HepG2 (cell line): Measurements from ENCODE around the gene FCHO2. TPM values are rescaled to one million over a fixed set of nuclear protein-coding genes. Genes with fewer than 3 reads are reported as not detected.

ENCODE experiments used
- ATAC-seq: fragments of 200-7000 bp; cut with Tn5 transposase; 3 replicates; pipeline ENCODE4 v1.9.1; 2020; ENCODE audit warnings: mild to moderate bottlenecking, moderate library complexity
- BruUV-seq: library from RNA; stranded (reverse); fragments of 400-500 nt; replicated peaks from 2 replicates; lab custom pipeline; 2021; lab: Mats Ljungman, UMichigan
- CTCF ChIA-PET: fragments of 300-600 bp; formaldehyde crosslinking; extraction: SDS; loops from one replicate; lab custom pipeline; 2021; ENCODE audit warnings: low total read pairs, inconsistent platforms, low intra/inter-chr PET ratio; lab: Yijun Ruan, JAX
- POLR2A ChIA-PET: fragments of 350-600 bp; sonication (Branson Sonifier 250); formaldehyde crosslinking; loops from one replicate; lab custom pipeline; 2020; ENCODE audit warnings: antibody characterized with exemption, inconsistent platforms; lab: Yijun Ruan, JAX
- DNase-seq: peaks from one replicate; pipeline ENCODE4 v3.0.0-alpha.2; 2015; ENCODE audit warnings: low spot score
- FAIRE-seq: peaks from 3 replicates; lab custom pipeline; 2011; peaks lifted over from hg19 to GRCh38; lab: Jason Lieb, UNC
- H2AFZ ChIP-seq: one replicate; pipeline ENCODE4 v1.6.1; 2011; ENCODE audit warnings: low read length, inconsistent platforms
- H3K27ac ChIP-seq: fragments of 300-600 bp; 3 replicates; pipeline ENCODE4 v1.8.0; 2011; ENCODE audit warnings: mixed run types, mild to moderate bottlenecking, mixed read lengths, low read length, inconsistent platforms; ENCODE audit not compliant: insufficient read depth; ENCODE audit errors: extremely low read length
- H3K27me3 ChIP-seq, 2 experiments: fragments of 200-600 bp in 1 of 2; 2 replicates in 1 of 2; 3 replicates in 1 of 2; pipeline versions ENCODE4 v1.6.0 to v1.8.0; 2011; ENCODE audit warnings: low read length in 2 of 2, mild to moderate bottlenecking in 2 of 2, moderate library complexity in 2 of 2, inconsistent platforms in 1 of 2; ENCODE audit not compliant: insufficient read depth in 2 of 2, control insufficient read depth in 1 of 2
- H3K36me3 ChIP-seq, 2 experiments: fragments of 200-600 bp in 1 of 2; replicated peaks in 1 of 2; 2 replicates in 1 of 2; 3 replicates in 1 of 2; pipeline versions ENCODE4 v1.5.1 to v1.8.0; 2011; ENCODE audit warnings: low read length in 2 of 2, inconsistent platforms in 1 of 2; ENCODE audit not compliant: insufficient read depth in 2 of 2, control insufficient read depth in 1 of 2
- H3K4me1 ChIP-seq: 2 replicates; pipeline ENCODE4 v1.5.1; 2012; ENCODE audit warnings: low read length, inconsistent platforms; ENCODE audit not compliant: insufficient read depth
- H3K4me2 ChIP-seq: 2 replicates; pipeline ENCODE4 v1.6.0; 2011; ENCODE audit warnings: low read depth, low read length, inconsistent platforms
- H3K4me3 ChIP-seq, 3 experiments: fragments of 200-600 bp in 1 of 3; sonication (generic), shearing (Covaris generic) in 1 of 3; replicated peaks in 1 of 3; 2 replicates each; pipeline ENCODE4 v1.5.1; 2011 to 2016; ENCODE audit warnings: low read length in 3 of 3, inconsistent platforms in 2 of 3, low read depth in 2 of 3, mild to moderate bottlenecking in 2 of 3, control low read depth in 1 of 3, mixed read lengths in 1 of 3; ENCODE audit not compliant: insufficient read depth in 1 of 3
- H3K79me2 ChIP-seq: one replicate; pipeline ENCODE4 v1.6.1; 2011; ENCODE audit warnings: low read length, inconsistent platforms; ENCODE audit not compliant: insufficient read depth
- H3K9ac ChIP-seq: 2 replicates; pipeline ENCODE4 v1.6.0; 2011; ENCODE audit warnings: mild to moderate bottlenecking, low read depth, low read length, inconsistent platforms; ENCODE audit not compliant: insufficient read depth
- H3K9me3 ChIP-seq: 2 replicates; pipeline ENCODE4 v1.5.1; 2012; ENCODE audit warnings: mild to moderate bottlenecking, low read length
- H4K20me1 ChIP-seq: 2 replicates; pipeline ENCODE4 v1.6.0; 2011; ENCODE audit warnings: inconsistent platforms, mild to moderate bottlenecking, low read length, moderate library complexity; ENCODE audit not compliant: insufficient read depth
- ARNTL ChIP-seq: sonication (generic); formaldehyde crosslinking; IDR thresholded peaks from 2 replicates; pipeline ENCODE4 v1.4.0; 2020; ENCODE audit warnings: mild to moderate bottlenecking, missing genetic modification reagents
- EP300 ChIP-seq, 3 experiments: sonication (generic) in 1 of 3; formaldehyde crosslinking in 1 of 3; IDR thresholded peaks; 2 replicates each; pipeline versions ENCODE4 v1.5.1 to v1.6.1; 2011 to 2020; ENCODE audit warnings: low read depth in 2 of 3, low read length in 2 of 3, borderline replicate concordance in 1 of 3, improper control_type of control experiment in 1 of 3, mild to moderate bottlenecking in 1 of 3, missing genetic modification reagents in 1 of 3, moderate library complexity in 1 of 3
- FOXK1 ChIP-seq: sonication (generic); formaldehyde crosslinking; IDR thresholded peaks from 2 replicates; pipeline ENCODE4 v1.4.0; 2020; ENCODE audit warnings: low read depth, missing genetic modification reagents, borderline replicate concordance
- FUBP1 ChIP-seq: sonication (generic); formaldehyde crosslinking; IDR thresholded peaks from 2 replicates; pipeline ENCODE4 v1.5.1; 2020; ENCODE audit warnings: missing genetic modification reagents, mild to moderate bottlenecking, borderline replicate concordance
- PBX3 ChIP-seq: sonication (generic); formaldehyde crosslinking; IDR thresholded peaks from 2 replicates; pipeline ENCODE4 v1.8.1; 2023; ENCODE audit warnings: missing genetic modification reagents, inconsistent platforms, borderline replicate concordance
- POGZ ChIP-seq: sonication (generic); formaldehyde crosslinking; IDR thresholded peaks from 2 replicates; pipeline ENCODE4 v1.4.0; 2020; ENCODE audit warnings: mild to moderate bottlenecking, missing genetic modification reagents
- REST ChIP-seq, 2 experiments: IDR thresholded peaks; 2 replicates each; pipeline ENCODE4 v1.6.1; 2011 to 2012; ENCODE audit warnings: low read length in 2 of 2, borderline replicate concordance in 1 of 2, low read depth in 1 of 2, mild to moderate bottlenecking in 1 of 2, moderate library complexity in 1 of 2
- SIX1 ChIP-seq: sonication (generic); formaldehyde crosslinking; IDR thresholded peaks from 2 replicates; pipeline ENCODE4 v1.4.0; 2020; ENCODE audit warnings: missing genetic modification reagents, borderline replicate concordance
- THRA ChIP-seq: sonication (generic); formaldehyde crosslinking; IDR thresholded peaks from 2 replicates; pipeline ENCODE4 v1.4.0; 2020; ENCODE audit warnings: missing genetic modification reagents, borderline replicate concordance
- ZBTB1 ChIP-seq: sonication (generic); formaldehyde crosslinking; IDR thresholded peaks from 2 replicates; pipeline ENCODE4 v1.4.0; 2020; ENCODE audit warnings: missing genetic modification reagents, borderline replicate concordance
- ZBTB2 ChIP-seq: sonication (generic); formaldehyde crosslinking; IDR thresholded peaks from 2 replicates; pipeline ENCODE4 v1.8.0; 2022; ENCODE audit warnings: low read depth, missing genetic modification reagents
- WGBS: methylation state at CpG from one replicate; pipeline ENCODE4 v1.1.6; 2017; ENCODE audit warnings: low lambda C conversion rate; 5-methylcytosine and 5-hydroxymethylcytosine counted together
- in situ Hi-C: cut with HindIII; loops from 2 replicates; pipeline ENCODE4 v1.10.0; 2017; ENCODE audit warnings: low pct_unique_long_range_greater_than_20kb; ENCODE audit not compliant: extremely low pct_ligation_motif_present
- intact Hi-C: fragments of 100-400 bp; cut with micrococcal nuclease; formaldehyde crosslinking; loops from one replicate; pipeline ENCODE4 v1.10.0; 2022; ENCODE audit not compliant: unreplicated experiment
- polyA plus RNA-seq, 8 experiments: library from polyadenylated mRNA; depleted of rRNA in 3 of 8; stranded (reverse) in 7 of 8; unstranded in 1 of 8; fragments of >200 nt; fragmentation: Illumina TruSeq in 4 of 8; extraction: Trizol in 4 of 8; gene quantifications; 2 replicates each; pipeline versions ENCODE4 v1.2.1 to v1.2.3, GENCODE V29; 2011 to 2016; ENCODE audit warnings: low read depth in 4 of 8, missing spikeins in 1 of 8, mixed read lengths in 1 of 8; ENCODE audit not compliant: insufficient read depth in 1 of 8
- total RNA-seq, 5 experiments: library from RNA; depleted of rRNA; stranded (reverse); fragments of >200 nt; fragmentation: Illumina TruSeq; extraction: Trizol; gene quantifications; 2 replicates each; pipeline ENCODE4 v1.2.3, GENCODE V29; 2016; ENCODE audit warnings: low read depth in 1 of 5

The FCHO2 gene
- total and polyA plus RNA-seq, 2 of the 13 experiments (the other 11 are each of a cell fraction or from before 2014, with no cell fraction given), result 11.6 to 17.3 TPM

- no peak for TF ChIP-seq FUBP1 (CRISPR knock-in tag)
Measured at GRCh38 chr5:73110190-73110589, 154.3 kb downstream of the FCHO2 start (continued).

GRCh38 chr5:73111536-73111935 lies 155.7 kb downstream of the FCHO2 start:
- H3K9ac ChIP-seq, result no peak overlapping the region
- no peaks in the 10 kb centered on the region for H3K4me1 ChIP-seq
- ChIA-PET CTCF (no interaction called here), POLR2A (no interaction called here)
- no peak overlapping the region for H3K4me3 ChIP-seq
- ATAC-seq, result no peak
- 0% methylated on average over 1 of the region's 1 CpG for WGBS
- H3K27me3 ChIP-seq, result peaks cover 0 to 19% of the 10 kb centered on the region in 2 experiments; a peak in 2 of 5 replicates
- intact Hi-C loops (no loop called here), in situ Hi-C loops (no loop called here)
- no peak overlapping the region for H3K4me2 ChIP-seq
- no peak for DNase-seq
- FAIRE-seq, result no peak
- no peak overlapping the region for H3K27ac ChIP-seq
- H2AFZ ChIP-seq, result no peak overlapping the region
- H3K36me3 ChIP-seq, result no peaks in the 10 kb centered on the region
- no TSS peak for BruUV-seq
- no peaks in the 10 kb centered on the region for H3K9me3 ChIP-seq
- no peaks in the 10 kb centered on the region for H4K20me1 ChIP-seq
- H3K79me2 ChIP-seq, result no peaks in the 10 kb centered on the region
- TF ChIP-seq ZBTB1 (CRISPR knock-in tag) (no peak), POGZ (CRISPR knock-in tag) (no peak), SIX1 (no peak), EP300 (IDR thresholded peaks at IDR 0.05; ENCODE audit: low read depth in 2 of 2, low read length in 2 of 2) (no peak), EP300 (CRISPR knock-in tag; IDR thresholded peaks at IDR 0.05; ENCODE audit: borderline replicate concordance) (no peak), ARNTL (CRISPR knock-in tag) (no peak), THRA (CRISPR knock-in tag) (no peak), ZBTB2 (CRISPR knock-in tag) (no peak), PBX3 (CRISPR knock-in tag) (no peak), FOXK1 (CRISPR knock-in tag) (no peak), REST (IDR thresholded peaks at IDR 0.05; ENCODE audit: borderline replicate concordance in 1 of 2, low read depth in 1 of 2, low read length in 2 of 2) (no peak)
